Measurements from ENCODE around the gene ANKRD53. TPM values are rescaled to one million over a fixed set of nuclear protein-coding genes. Genes with fewer than 3 reads are reported as not detected.

Gene ANKRD53
- total RNA-seq, 1 experiment from 2014 or later, result not detected

DNA sequence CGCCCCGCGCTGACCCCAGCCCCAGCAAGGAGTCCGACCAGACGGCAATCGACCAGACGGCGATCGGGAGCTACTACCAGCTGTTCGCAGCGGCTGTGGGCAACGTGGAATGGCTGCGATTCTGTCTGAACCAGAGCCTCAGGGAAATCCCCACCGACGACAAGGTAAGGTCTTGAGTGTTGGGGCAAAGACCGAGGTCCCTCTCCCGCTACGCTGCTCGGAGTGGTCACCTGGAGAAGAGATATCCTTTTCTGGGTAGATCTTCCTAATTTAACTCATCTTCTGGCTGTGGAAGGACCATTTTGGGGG, 704 bp downstream of the ANKRD53 start (continued):
- TF ChIP-seq, protein P1, sequence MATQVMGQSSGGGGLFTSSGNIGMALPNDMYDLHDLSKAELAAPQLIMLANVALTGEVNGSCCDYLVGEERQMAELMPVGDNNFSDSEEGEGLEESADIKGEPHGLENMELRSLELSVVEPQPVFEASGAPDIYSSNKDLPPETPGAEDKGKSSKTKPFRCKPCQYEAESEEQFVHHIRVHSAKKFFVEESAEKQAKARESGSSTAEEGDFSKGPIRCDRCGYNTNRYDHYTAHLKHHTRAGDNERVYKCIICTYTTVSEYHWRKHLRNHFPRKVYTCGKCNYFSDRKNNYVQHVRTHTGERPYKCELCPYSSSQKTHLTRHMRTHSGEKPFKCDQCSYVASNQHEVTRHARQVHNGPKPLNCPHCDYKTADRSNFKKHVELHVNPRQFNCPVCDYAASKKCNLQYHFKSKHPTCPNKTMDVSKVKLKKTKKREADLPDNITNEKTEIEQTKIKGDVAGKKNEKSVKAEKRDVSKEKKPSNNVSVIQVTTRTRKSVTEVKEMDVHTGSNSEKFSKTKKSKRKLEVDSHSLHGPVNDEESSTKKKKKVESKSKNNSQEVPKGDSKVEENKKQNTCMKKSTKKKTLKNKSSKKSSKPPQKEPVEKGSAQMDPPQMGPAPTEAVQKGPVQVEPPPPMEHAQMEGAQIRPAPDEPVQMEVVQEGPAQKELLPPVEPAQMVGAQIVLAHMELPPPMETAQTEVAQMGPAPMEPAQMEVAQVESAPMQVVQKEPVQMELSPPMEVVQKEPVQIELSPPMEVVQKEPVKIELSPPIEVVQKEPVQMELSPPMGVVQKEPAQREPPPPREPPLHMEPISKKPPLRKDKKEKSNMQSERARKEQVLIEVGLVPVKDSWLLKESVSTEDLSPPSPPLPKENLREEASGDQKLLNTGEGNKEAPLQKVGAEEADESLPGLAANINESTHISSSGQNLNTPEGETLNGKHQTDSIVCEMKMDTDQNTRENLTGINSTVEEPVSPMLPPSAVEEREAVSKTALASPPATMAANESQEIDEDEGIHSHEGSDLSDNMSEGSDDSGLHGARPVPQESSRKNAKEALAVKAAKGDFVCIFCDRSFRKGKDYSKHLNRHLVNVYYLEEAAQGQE (IDR thresholded peaks at IDR 0.05; ENCODE audit: low read depth), result no peak

DNA sequence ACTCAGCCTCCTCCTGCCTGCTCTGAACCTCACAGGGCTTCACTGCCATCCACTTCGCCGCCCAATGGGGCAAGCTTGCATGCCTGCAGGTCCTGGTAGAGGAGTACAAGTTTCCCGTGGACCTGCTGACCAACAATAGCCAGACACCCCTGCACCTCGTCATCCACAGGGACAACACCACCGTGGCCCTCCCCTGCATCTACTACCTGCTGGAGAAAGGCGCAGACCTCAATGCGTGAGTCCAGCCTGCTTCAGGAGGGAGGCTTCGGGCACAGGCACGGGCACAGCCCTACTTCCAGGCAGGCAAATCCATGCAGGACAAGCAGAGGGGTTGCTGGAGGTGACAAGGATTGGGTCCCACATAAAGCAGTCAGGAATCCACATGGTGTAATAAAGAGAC, 1.2 kb downstream of the ANKRD53 start:
- no peak overlapping the region for H3K9ac ChIP-seq (ENCODE audit: low read length)
- ATAC-seq (no peak), DNase-seq (ENCODE audit: low read depth, low spot score) (no peak)
- intact Hi-C loops (cut with micrococcal nuclease), result no loop called here
- CTCF ChIA-PET, result no interaction called here
- POLR2A ChIA-PET, result no interaction called here
- H4K20me1 ChIP-seq (ENCODE audit: insufficient read depth), result no peaks in the 10 kb centered on the region
- no peaks in the 10 kb centered on the region for H3K9me3 ChIP-seq (ENCODE audit: control insufficient read depth in 1 of 2, insufficient read depth in 1 of 2, low read depth in 1 of 2, low read length in 2 of 2)
- no peak overlapping the region for H2AFZ ChIP-seq (ENCODE audit: low read depth, low read length, poor library complexity, severe bottlenecking)
- H3K36me3 ChIP-seq (ENCODE audit: control insufficient read depth in 1 of 2, insufficient read depth in 2 of 2, low read length in 2 of 2), result no peaks in the 10 kb centered on the region; a peak in 1 of 4 replicates
- no peaks in the 10 kb centered on the region for H3K27me3 ChIP-seq (ENCODE audit: insufficient read depth, low read length)
- no peak for TF ChIP-seq SP1 (IDR thresholded peaks at IDR 0.05; ENCODE audit: low read depth)
- TF ChIP-seq CBX3 (IDR thresholded peaks at IDR 0.05; ENCODE audit: low read depth), result no peak
- no peak for TF ChIP-seq CEBPB (IDR thresholded peaks at IDR 0.05; ENCODE audit: low read depth)
- TF ChIP-seq SIN3A (IDR thresholded peaks at IDR 0.05; ENCODE audit: low read depth), result no peak
- TF ChIP-seq JUND (IDR thresholded peaks at IDR 0.05), result no peak
- no peak for TF ChIP-seq EZH2phosphoT487 (IDR thresholded peaks at IDR 0.05; ENCODE audit: borderline replicate concordance)
- TF ChIP-seq, protein P2, sequence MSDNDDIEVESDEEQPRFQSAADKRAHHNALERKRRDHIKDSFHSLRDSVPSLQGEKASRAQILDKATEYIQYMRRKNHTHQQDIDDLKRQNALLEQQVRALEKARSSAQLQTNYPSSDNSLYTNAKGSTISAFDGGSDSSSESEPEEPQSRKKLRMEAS (IDR thresholded peaks at IDR 0.05), result no peak
- no peak for TF ChIP-seq ZNF274 (IDR thresholded peaks at IDR 0.05; ENCODE audit: low read depth, low read length)
- TF ChIP-seq YY1 (IDR thresholded peaks at IDR 0.05; ENCODE audit: extremely low read depth, insufficient replicate concordance, low read depth, low read length), result no peak
- TF ChIP-seq EGR1 (IDR thresholded peaks at IDR 0.05; ENCODE audit: low read depth), result no peak
- no peak for TF ChIP-seq ELF1 (IDR thresholded peaks at IDR 0.05; ENCODE audit: borderline replicate concordance, low read depth)
- no peak for TF ChIP-seq FOSL1 (IDR thresholded peaks at IDR 0.05; ENCODE audit: low read depth)
- TF ChIP-seq RAD21 (IDR thresholded peaks at IDR 0.05; ENCODE audit: low read depth), result no peak
- TF ChIP-seq EZH2 (IDR thresholded peaks at IDR 0.05), result no peak
- no peak for TF ChIP-seq TCF7L2 (IDR thresholded peaks at IDR 0.05; ENCODE audit: borderline replicate concordance, extremely low read depth, insufficient read depth, insufficient read length)
- H3K79me2 ChIP-seq (ENCODE audit: insufficient read depth, low read length), result no peaks in the 10 kb centered on the region
- no peak overlapping the region for H3K27ac ChIP-seq (ENCODE audit: low read depth, low read length)
- RAD21 ChIA-PET (ENCODE audit: low non-redundant PET in 1 of 2, low total read pairs in 2 of 2, uncharacterized antibody in 2 of 2, unreplicated experiment in 2 of 2), result no interaction called here
- no TSS peak for BruUV-seq (replicated peaks)
- peaks cover 7 to 23% of the 10 kb centered on the region in 2 experiments; a peak in 3 of 4 replicates for H3K4me1 ChIP-seq (ENCODE audit: control insufficient read depth in 1 of 2, insufficient read depth in 2 of 2, low read length in 2 of 2)
- no peak overlapping the region for H3K4me3 ChIP-seq (replicated peaks in 1 of 2; ENCODE audit: low read depth in 1 of 2, low read length in 2 of 2)
- no peak overlapping the region for H3K4me2 ChIP-seq (ENCODE audit: low read length)
- H3K9me2 ChIP-seq (ENCODE audit: insufficient read depth), result no peaks in the 10 kb centered on the region

Measured in HCT116 (cell line).